Nephron progenitor cell (in vitro differentiated cells): ENCODE data around the gene SPRR2E.

ENCODE experiments used
- DNase-seq: peaks from one replicate; pipeline ENCODE4 v3.0.0; 2021
- H3K27ac Mint-ChIP-seq: 2 replicates; pipeline ENCODE4 v1.8.0; 2021; ENCODE audit warnings: mild to moderate bottlenecking, moderate library complexity, mixed read lengths
- H3K27me3 Mint-ChIP-seq: 2 replicates; pipeline ENCODE4 v1.8.0; 2021; ENCODE audit warnings: mild to moderate bottlenecking, low read depth, mixed read lengths; ENCODE audit not compliant: poor library complexity
- H3K36me3 Mint-ChIP-seq: 2 replicates; pipeline ENCODE4 v1.8.0; 2021; ENCODE audit warnings: low read depth, mixed read lengths
- H3K4me1 Mint-ChIP-seq: 2 replicates; pipeline ENCODE4 v1.8.0; 2021; ENCODE audit warnings: mixed read lengths
- H3K4me3 Mint-ChIP-seq: 2 replicates; pipeline ENCODE4 v1.8.0; 2021; ENCODE audit warnings: mild to moderate bottlenecking, moderate library complexity, mixed read lengths
- H3K9me3 Mint-ChIP-seq: 2 replicates; pipeline ENCODE4 v1.8.0; 2021; ENCODE audit warnings: mild to moderate bottlenecking, moderate library complexity, mixed read lengths
- CTCF ChIP-seq: fragments of 200-600 bp; sonication (generic); IDR thresholded peaks from 2 replicates; pipeline ENCODE4 v1.5.0; 2021; ENCODE audit warnings: antibody characterized with exemption

SPRR2E gene

DNA sequence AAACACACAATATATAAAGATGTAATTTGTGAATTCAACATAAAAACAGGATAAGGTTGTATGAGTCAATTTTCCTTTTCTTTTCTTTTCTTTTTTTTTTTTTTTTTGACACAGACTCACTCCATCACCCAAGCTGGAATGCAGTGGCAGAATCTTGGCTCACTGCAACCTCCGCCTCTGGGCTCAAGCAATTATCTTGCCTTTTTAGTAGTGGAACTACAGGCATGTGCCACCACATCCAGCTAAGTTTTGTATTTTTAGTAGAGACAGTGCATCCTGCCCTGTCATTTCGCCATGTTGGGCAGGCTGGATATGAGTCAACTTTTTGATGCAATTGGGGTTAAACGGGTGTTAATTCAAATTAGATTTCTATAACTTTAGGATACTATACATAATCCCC lies 12.6 kb downstream of the SPRR2E start:
- TF ChIP-seq CTCF: no peak
- Mint-ChIP-seq H3K4me1 (no peaks in the 10 kb centered on the region), H3K27ac (no peak overlapping the region), H3K36me3 (no peaks in the 10 kb centered on the region), H3K4me3 (no peak overlapping the region), H3K9me3 (peaks cover 45% of the 10 kb centered on the region), H3K27me3 (no peaks in the 10 kb centered on the region)
- DNase-seq: no peak

DNA sequence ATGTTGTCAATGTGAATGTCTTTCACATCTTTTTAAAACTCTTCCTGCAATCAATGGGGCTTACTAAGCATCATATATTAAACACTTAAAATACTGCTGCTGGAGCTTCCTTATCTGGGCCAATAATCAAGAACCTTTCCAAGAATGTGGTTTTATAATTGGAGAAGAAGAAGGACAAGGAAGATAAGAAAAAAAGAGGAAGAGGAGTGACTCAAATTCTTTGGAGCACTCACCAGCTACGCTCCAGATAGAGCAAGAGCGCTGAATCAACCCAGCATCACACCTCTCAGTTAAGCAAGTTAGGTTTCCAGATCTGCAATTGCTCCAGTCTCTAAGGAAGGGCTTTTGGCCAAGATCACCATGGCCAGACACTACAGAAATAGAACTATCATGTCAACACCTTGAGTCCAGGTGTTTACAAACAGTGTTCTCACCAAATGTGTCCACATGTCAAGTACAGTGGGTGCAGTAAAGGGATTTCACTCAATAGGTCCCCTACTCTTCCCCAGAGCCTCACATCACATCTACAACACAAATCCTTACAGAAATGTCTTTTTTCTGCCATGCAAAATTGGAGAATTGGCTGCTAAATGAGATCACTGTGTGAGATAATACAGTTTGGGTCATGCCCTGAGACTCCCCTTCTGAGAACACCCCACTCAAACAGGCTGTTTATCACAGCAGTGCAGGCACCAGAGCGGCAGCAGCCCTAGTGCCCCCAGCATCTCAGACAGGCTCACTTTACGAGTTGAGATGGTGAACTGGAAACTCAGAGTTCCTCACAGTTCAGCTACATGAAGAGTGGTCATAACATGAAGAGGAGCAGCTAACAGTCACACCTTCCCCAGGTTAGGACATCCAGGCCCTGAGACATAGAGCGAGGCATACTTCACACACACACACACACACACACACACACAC lies 21.3 kb downstream of the SPRR2E start:
- Mint-ChIP-seq H3K4me3 (no peak overlapping the region), H3K9me3 (peaks cover 2% of the 10 kb centered on the region), H3K4me1 (no peaks in the 10 kb centered on the region), H3K27ac (no peak overlapping the region), H3K27me3 (no peaks in the 10 kb centered on the region), H3K36me3 (no peaks in the 10 kb centered on the region)
- DNase-seq: no peak
- TF ChIP-seq CTCF: no peak

GRCh38 chr1:153071511-153071910 lies 22.8 kb downstream of the SPRR2E start, which contains the start of gene SPRR2B:
TSS of gene SPRR2B (minus strand) at chr1:153071611. CDS start at chr1:153070839, 772 bp downstream.
- H3K4me3 Mint-ChIP-seq: no peak within 1 kb of the TSS
- H3K4me1 Mint-ChIP-seq: no peaks in the 10 kb centered on the region
- no peaks in the 10 kb centered on the region for H3K27me3 Mint-ChIP-seq
- DNase-seq: no peak
- TF ChIP-seq CTCF: no peak
- no peaks in the 10 kb centered on the region for H3K9me3 Mint-ChIP-seq
- H3K27ac Mint-ChIP-seq: no peak within 1 kb of the TSS
- H3K36me3 Mint-ChIP-seq: no peaks in the 10 kb centered on the region

GRCh38 chr1:153070243-153070642 lies 24.1 kb downstream of the SPRR2E start:
- no peak for TF ChIP-seq CTCF
- Mint-ChIP-seq H3K4me1 (no peaks in the 10 kb centered on the region), H3K9me3 (no peaks in the 10 kb centered on the region), H3K4me3 (no peak overlapping the region), H3K27ac (no peak overlapping the region), H3K36me3 (no peaks in the 10 kb centered on the region), H3K27me3 (peaks cover 3% of the 10 kb centered on the region)
- DNase-seq: no peak

- Mint-ChIP-seq H3K27ac (no peak overlapping the region), H3K27me3 (peaks cover 3% of the 10 kb centered on the region), H3K9me3 (peaks cover 5% of the 10 kb centered on the region), H3K36me3 (no peaks in the 10 kb centered on the region), H3K4me3 (no peak overlapping the region), H3K4me1 (no peaks in the 10 kb centered on the region)
- DNase-seq: no peak
- TF ChIP-seq CTCF: no peak
These were observed 35.2 kb downstream of the SPRR2E start for GRCh38 chr1:153058826-153059784.
